ENCODE measurements around the gene SLC35A1.
"Not testable (repeated sequence)": the region's sequence is repeated elsewhere in the genome, so short reads cannot be mapped to it uniquely, and the experiment has no call there.

SLC35A1 gene, protein sequence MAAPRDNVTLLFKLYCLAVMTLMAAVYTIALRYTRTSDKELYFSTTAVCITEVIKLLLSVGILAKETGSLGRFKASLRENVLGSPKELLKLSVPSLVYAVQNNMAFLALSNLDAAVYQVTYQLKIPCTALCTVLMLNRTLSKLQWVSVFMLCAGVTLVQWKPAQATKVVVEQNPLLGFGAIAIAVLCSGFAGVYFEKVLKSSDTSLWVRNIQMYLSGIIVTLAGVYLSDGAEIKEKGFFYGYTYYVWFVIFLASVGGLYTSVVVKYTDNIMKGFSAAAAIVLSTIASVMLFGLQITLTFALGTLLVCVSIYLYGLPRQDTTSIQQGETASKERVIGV

GRCh38 chr6:87472525-87473418 is at the start of gene SLC35A1:
Gene SLC35A1 (plus strand): TSS chr6:87472974. CDS start chr6:87473004, 30 bp downstream.
- peak; percentile 82 to 86 for DNase-seq

DNA sequence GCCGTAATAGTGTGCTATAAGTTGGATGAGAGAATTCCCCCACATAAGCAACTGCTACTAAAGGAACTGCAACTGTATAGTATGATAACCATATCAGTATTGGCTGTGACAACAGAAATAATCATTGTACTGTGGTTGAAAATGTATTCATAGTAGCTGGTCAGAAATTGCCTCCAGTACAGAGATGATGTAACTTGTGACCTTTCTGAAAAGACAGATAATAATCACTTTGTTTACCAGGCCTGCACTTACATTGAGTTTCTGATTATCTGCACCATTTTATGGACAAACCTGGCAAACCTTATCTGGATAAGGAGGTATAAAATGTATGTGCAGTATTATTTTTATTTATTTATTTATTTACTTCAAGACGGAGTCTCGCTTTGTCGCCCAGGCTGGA is 46.0 kb upstream of the SLC35A1 start:
- no peak for DNase-seq

GRCh38 chr6:87430499-87430898 is 42.3 kb upstream of the SLC35A1 start:
- no peak for DNase-seq

- no peak for DNase-seq
Measured at GRCh38 chr6:87431263-87431662, 41.5 kb upstream of the SLC35A1 start.

- peak; percentile 9 to 16 for DNase-seq
Measured at GRCh38 chr6:87436435-87436834, 36.3 kb upstream of the SLC35A1 start.

DNA sequence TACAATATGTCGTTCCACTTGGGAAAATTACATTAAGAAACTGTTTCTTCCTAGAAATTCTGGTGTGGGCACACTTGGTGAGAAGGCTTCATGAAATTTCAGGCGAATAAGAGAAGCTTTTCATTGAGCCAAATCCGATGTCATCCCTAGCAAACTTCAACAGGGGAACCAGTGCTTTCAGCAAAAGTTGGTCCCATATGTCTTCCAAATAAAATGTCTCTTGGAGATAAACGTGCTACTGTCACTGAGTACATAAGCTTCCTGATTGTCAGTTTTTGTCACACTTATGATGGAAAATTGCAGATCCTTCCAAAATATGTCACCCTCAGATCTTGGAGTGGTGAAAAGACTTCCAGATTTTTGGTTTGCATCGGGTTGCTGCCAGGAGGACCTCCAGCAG is 31.1 kb upstream of the SLC35A1 start:
- DNase-seq = no peak

- no peak for DNase-seq
Measured at GRCh38 chr6:87444362-87444761, 28.4 kb upstream of the SLC35A1 start.

GRCh38 chr6:87465051-87465450 is 7.7 kb upstream of the SLC35A1 start:
- DNase-seq = no peak

DNA sequence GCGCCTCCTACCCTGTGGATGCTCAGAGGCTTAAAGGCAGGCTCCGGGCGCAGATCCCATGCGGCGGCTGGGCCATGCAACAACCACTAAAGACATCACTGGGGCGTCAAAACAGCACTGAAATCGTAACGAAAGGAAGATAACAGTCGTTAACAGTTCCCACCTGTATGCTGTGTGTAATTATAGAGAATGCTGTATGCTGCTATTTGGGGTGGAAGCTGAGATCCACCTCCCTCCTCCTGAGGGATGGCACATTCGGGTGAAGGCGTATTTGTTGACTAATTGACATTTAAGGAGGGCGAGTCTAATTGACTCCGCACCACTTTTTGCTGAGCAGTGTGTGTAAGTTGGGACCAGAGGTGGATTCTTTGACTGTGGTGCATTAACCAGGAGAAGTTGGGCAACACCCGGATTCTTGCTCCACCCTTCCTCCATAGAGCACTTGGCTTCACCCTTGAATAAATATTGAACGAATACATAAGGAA is 687 bp downstream of the SLC35A1 start:
- peak in 1 of 2 experiments; percentile 58 for DNase-seq

DNA sequence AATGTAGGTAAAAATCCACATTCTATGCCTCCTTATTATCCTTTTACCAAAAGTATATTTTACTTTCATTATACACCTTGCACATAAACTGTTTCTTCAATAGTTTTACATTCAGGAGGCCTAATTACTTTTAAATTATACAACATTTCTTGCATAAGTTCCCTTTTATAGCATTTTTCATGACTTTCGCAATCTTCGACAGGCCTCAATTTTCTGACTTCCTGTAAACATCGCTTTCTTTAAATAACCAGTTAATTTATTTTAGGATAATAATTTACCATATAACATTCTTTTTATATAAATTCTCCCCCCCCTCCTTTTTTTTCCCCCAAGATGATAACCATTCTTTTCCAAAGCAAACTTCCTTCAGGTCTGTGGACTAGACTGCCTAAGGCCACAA is 9.2 kb downstream of the SLC35A1 start:
- no peak for DNase-seq

- no peak for DNase-seq
Measured at GRCh38 chr6:87482366-87482765, 9.6 kb downstream of the SLC35A1 start.

DNA sequence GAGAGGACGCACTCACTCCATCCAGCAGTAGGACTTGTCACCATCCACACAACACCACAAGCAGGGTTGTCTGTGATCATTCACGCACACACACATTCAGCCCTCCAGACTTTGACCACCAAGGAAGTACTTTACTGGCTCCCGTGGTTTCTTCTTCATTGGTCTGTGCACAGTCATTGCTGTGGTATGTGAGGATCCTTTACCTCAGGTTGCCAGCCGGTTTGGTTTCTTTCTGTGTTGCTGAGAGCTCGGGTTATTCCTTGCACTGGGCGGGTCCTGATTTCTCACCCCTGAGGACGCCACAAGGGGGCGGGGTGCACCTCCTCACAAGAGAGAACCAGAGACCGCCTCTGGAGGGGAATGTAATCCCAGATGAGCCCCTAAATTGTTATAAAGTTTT is 11.2 kb downstream of the SLC35A1 start:
- no peak for DNase-seq

GRCh38 chr6:87484491-87484890 is 11.7 kb downstream of the SLC35A1 start:
- no peak for DNase-seq

DNA sequence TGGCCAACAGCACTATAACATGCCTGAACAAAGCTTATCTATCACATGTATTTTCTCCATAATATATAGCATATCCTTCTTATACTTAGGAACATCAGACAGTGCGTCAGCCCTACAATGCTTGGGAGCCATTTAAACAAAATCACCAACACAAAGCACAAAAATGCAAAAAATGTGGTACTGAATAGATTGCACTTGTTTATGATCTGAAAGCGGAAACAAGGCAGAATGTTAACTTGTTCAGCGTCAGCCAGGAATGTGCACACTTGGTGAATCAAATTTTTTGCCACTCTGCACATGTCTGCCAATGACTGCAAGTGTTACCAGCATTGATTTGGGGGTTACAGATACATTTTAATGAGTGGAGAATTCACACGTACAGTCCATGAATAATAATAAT is 14.8 kb downstream of the SLC35A1 start:
- DNase-seq = no peak

DNA sequence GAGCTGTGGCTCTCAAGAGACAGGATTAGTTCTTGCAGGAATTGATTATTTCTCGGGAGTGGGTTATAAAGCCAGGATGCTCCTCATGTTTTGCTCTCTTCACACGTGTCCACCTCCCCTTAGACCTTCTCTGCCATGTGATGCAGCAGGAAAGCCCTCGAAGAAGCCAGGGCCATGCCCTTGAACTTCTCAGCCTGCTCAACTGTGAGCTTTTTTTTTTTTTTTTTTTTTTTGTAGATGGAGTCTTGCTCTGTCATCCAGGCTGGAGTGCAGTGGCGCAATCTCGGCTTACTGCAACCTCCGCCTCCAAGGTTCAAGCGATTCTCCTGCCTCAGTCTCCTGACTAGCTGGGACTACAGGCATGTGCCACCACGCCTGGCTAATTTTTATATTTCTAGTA is 16.6 kb downstream of the SLC35A1 start:
- DNase-seq = not testable (repeated sequence)

DNA sequence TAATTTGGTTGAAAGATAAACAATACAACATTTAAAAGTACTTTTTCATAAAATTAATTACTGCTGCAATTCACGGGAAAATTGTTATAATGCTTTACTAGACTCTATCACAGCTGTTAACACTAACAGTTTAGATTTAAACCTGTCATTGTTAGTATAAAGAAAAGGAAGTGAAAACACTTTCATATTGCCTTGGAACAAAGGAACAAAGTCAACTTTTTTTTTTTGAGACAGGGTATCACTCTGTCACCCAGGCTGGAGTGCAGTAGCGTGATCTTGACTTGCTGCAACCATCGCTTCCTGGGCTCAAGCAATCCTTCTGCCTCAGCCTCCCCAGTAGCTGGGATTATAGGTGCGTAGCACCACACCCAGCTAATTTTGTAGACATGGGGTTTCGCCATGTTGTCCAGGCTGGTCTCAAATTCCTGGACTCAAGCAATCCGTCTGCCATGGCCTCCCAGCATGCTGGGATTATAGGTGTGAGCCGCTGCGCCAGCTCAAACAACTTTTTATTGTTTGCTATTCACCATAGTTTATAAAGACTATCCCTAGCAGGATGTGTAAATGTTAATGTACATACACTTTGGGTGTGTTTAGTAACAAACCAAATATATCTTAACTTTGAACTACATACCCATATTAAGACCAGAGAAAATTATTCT is 22.1 kb downstream of the SLC35A1 start:
- DNase-seq = no peak

- no peak for DNase-seq
Measured at GRCh38 chr6:87498048-87498447, 25.3 kb downstream of the SLC35A1 start.

- DNase-seq = no peak
Measured at GRCh38 chr6:87501809-87502572, 29.2 kb downstream of the SLC35A1 start.

- no peak for DNase-seq
Measured at GRCh38 chr6:87504441-87504840, 31.7 kb downstream of the SLC35A1 start.

DNA sequence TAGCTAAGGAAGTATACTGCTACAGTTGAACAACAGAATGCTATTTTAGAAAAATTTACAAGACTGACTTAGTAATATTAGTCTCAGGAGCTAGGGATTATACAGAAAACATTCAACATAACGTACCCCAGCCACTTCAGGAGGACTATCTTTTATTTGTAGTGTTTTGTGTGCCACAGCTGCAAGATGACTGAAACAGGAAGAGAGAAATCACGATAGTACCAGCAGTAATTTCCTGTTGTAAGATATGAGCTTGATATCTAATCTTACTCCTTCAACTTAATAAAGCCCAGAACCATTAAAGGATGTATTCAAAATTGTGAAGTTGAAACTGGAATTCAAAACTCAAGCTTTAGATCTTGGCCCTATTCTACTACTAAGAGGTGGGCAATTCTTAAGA is 42.1 kb downstream of the SLC35A1 start:
- DNase-seq = no peak

GRCh38 chr6:87518453-87518852 is 45.7 kb downstream of the SLC35A1 start:
- no peak for DNase-seq

DNA sequence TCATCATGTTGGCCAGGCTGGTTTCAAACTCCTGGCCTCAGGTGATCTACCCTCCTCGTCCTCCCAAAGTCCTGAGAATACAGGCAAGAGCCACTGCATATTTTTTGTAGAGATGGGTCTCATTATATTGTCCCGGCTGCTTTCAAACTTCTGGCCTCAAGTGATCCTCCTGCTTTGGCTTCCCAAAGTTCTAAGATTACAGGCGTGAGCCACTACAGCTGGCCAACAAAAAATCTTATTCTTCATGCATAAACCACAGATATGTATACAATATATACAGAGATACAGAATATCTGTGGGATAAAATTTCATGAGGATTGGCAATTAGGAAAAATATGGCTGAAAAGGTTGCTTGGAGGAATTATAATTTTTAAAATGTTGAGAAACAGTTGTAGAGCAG is 49.9 kb downstream of the SLC35A1 start:
- no peak for DNase-seq

DNA sequence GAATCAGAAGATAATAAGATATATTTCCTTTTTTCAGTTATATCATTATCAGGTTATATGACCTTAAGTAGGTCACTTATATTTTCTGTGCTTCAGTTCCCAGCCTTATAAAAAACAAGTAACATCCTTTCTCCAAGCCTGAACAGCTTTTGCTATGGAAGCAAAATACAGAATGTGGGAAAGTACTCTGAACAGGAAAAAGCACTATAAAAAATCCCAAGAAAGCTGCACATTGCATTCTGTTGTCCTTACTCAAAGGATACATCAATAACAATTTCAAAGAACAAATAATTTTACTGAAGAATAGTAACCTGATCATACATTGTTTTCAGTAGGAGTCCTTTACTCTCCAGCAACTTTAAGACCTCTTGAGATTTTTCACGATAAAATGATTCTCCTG is 56.4 kb downstream of the SLC35A1 start:
- DNase-seq = no peak

Data from stimulated activated CD4-positive, alpha-beta T cell treated with anti-CD3 and anti-CD28 coated beads, Interleukin-4, amount 100 ng/mL, for 4 hours (primary cell).